ENCODE measurements around the gene GRIFIN.

The GRIFIN gene

DNA sequence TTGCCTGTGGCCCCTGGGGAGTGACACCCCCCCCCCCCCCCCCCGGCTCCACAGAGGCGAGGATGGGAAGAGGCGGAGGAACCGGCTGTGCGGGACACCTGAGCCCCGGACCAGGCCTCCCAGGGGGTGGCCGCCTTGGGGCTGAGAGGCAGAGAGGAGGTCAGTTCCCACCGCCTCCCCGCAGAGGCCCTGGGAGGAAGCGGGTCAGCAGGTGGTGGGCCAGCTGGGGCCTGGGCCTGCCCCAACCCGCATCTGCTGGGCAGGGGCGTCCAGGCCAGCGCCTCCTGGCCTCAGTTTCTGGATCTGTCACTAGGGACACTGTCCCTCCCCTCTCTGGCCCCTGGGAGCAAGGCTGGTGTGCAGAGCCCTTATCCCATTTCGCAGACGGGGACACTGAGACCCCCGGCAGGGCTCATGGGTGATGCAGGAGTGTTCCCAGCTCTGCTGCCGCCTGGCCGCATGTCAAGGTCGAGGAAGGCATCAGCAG is 28.7 kb upstream of the GRIFIN start:
- no peaks in the 10 kb centered on the region; the same call in 1 of the 2 replicates for H3K36me3 ChIP-seq (ENCODE audit: control insufficient read depth, insufficient read depth, low read length)
- H3K4me1 ChIP-seq (ENCODE audit: control insufficient read depth, insufficient read depth, low read length): peaks cover 4% of the 10 kb centered on the region; the same call in 1 of the 2 replicates
- no peaks in the 10 kb centered on the region for H3K27me3 ChIP-seq (ENCODE audit: control insufficient read depth, insufficient read depth, low read length)
- no peak overlapping the region for H3K4me3 ChIP-seq (ENCODE audit: low read length)
- no CpG with 5 or more reads among the region's 19 CpGs for WGBS (ENCODE audit: insufficient coverage, insufficient read length)
- DNase-seq (ENCODE audit: low read depth, low spot score): no peak
- H3K9me3 ChIP-seq (ENCODE audit: control insufficient read depth, insufficient read depth, low read length): no peaks in the 10 kb centered on the region
- H3K27ac ChIP-seq (ENCODE audit: low read length): no peak overlapping the region

DNA sequence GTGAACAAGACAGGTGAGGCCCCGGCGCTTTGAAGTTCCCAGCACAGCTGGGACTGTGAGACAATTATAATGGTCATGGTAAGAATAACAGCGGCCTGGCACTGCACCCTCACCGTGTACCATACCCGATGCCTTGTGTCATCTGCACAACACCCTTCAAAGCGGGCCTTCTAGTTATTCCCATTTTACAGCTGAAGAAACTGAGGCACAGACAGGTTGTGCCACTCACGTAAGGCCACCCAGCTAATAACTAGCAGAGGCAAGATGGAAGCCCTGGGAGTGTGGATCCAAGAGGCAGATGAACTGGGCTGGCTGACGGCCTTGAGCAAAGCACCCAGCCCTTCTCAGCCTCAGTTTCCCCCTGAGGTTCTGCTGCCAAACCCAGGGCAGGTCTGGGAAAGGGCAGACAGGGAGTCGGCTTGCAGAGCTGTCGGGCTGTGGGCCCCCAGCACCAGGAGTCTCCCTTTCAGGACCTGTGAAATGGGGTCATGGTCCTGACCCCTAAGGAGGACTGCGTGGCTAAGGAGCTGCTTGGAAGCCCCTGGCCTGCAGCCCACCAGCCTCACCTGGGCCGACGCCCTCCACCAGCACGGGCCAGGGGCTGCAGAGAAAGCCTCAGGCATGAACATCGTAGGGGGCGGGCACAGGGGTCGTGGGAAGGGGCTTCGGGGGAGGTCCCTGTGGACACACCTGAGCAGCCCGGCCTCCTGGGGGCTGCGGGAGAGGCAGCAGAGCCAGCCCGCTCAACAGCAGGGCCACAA is 28.1 kb upstream of the GRIFIN start:
- Histone ChIP-seq H3K27ac (ENCODE audit: low read length) (no peak overlapping the region), H3K4me1 (ENCODE audit: control insufficient read depth, insufficient read depth, low read length) (peaks cover 9% of the 10 kb centered on the region), H3K4me3 (ENCODE audit: low read length) (no peak overlapping the region), H3K27me3 (ENCODE audit: control insufficient read depth, insufficient read depth, low read length) (no peaks in the 10 kb centered on the region), H3K9me3 (ENCODE audit: control insufficient read depth, insufficient read depth, low read length) (no peaks in the 10 kb centered on the region), H3K36me3 (ENCODE audit: control insufficient read depth, insufficient read depth, low read length) (no peaks in the 10 kb centered on the region)
- no CpG with 5 or more reads among the region's 21 CpGs for WGBS (ENCODE audit: insufficient coverage, insufficient read length)
- DNase-seq (ENCODE audit: low read depth, low spot score): no peak

- no CpG with 5 or more reads among the region's 25 CpGs for whole genome bisulfite sequencing (ENCODE audit: insufficient coverage, insufficient read length)
- Histone ChIP-seq H3K4me3 (ENCODE audit: low read length) (no peak overlapping the region), H3K27me3 (ENCODE audit: control insufficient read depth, insufficient read depth, low read length) (no peaks in the 10 kb centered on the region), H3K36me3 (ENCODE audit: control insufficient read depth, insufficient read depth, low read length) (no peaks in the 10 kb centered on the region), H3K9me3 (ENCODE audit: control insufficient read depth, insufficient read depth, low read length) (no peaks in the 10 kb centered on the region), H3K4me1 (ENCODE audit: control insufficient read depth, insufficient read depth, low read length) (peaks cover 8% of the 10 kb centered on the region), H3K27ac (ENCODE audit: low read length) (no peak overlapping the region)
- no peak for DNase-seq (ENCODE audit: low read depth, low spot score)
These were observed 27.1 kb upstream of the GRIFIN start for GRCh38 chr7:2503056-2503941.

GRCh38 chr7:2502647-2502966 is 26.4 kb upstream of the GRIFIN start:
- no peak overlapping the region for H3K27ac ChIP-seq (ENCODE audit: low read length)
- H3K36me3 ChIP-seq (ENCODE audit: control insufficient read depth, insufficient read depth, low read length): no peaks in the 10 kb centered on the region
- H3K4me3 ChIP-seq (ENCODE audit: low read length): no peak overlapping the region
- H3K4me1 ChIP-seq (ENCODE audit: control insufficient read depth, insufficient read depth, low read length): peaks cover 9% of the 10 kb centered on the region
- no peaks in the 10 kb centered on the region for H3K9me3 ChIP-seq (ENCODE audit: control insufficient read depth, insufficient read depth, low read length)
- WGBS (ENCODE audit: insufficient coverage, insufficient read length): no CpG with 5 or more reads among the region's 13 CpGs
- no peaks in the 10 kb centered on the region for H3K27me3 ChIP-seq (ENCODE audit: control insufficient read depth, insufficient read depth, low read length)
- DNase-seq (ENCODE audit: low read depth, low spot score): no peak

DNA sequence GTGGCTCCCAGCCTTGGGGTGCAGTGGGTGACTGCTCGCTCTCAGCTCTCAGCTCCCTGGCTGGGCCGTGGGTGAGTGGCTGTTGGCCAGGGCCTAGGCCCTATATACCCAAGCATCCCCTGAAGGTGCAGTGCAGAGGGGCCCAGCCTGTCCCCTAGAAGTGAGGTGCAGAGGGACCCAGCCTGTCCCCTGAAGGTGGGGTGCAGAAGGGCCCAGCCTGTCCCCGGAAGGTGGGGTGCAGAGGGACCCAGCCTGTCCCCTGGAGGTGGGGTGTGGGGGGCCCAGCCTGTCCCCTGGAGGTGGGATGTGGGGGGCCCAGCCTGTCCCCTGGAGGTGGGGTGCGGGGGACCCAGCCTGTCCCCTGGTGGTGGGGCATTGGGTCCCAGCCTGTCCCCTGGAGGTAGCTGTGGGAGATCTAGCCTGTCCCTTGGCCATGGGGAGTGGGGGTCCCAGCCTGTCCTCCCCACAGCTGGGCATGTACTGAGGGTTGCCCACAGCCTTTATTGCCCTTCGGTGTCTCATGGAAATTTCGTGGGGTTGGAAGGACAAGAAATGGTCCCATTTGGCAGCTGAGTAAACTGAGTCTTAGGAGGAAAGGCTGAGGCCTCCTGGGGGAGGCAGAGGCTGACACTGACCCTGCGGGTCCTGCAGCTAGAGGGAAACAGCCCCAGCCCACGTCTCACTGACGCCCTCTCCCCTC is 25.9 kb upstream of the GRIFIN start:
- WGBS (ENCODE audit: insufficient coverage, insufficient read length): no CpG with 5 or more reads among the region's 9 CpGs
- peaks cover 9% of the 10 kb centered on the region for H3K4me1 ChIP-seq (ENCODE audit: control insufficient read depth, insufficient read depth, low read length)
- H3K36me3 ChIP-seq (ENCODE audit: control insufficient read depth, insufficient read depth, low read length): no peaks in the 10 kb centered on the region
- no peak overlapping the region for H3K4me3 ChIP-seq (ENCODE audit: low read length)
- H3K9me3 ChIP-seq (ENCODE audit: control insufficient read depth, insufficient read depth, low read length): no peaks in the 10 kb centered on the region
- DNase-seq (ENCODE audit: low read depth, low spot score): no peak
- H3K27me3 ChIP-seq (ENCODE audit: control insufficient read depth, insufficient read depth, low read length): no peaks in the 10 kb centered on the region
- H3K27ac ChIP-seq (ENCODE audit: low read length): no peak overlapping the region

- DNase-seq (ENCODE audit: low read depth, low spot score): no peak
- no peak overlapping the region for H3K27ac ChIP-seq (ENCODE audit: low read length)
- no peaks in the 10 kb centered on the region for H3K36me3 ChIP-seq (ENCODE audit: control insufficient read depth, insufficient read depth, low read length)
- H3K9me3 ChIP-seq (ENCODE audit: control insufficient read depth, insufficient read depth, low read length): no peaks in the 10 kb centered on the region; the same call in 1 of the 2 replicates
- WGBS (ENCODE audit: insufficient coverage, insufficient read length): no CpG with 5 or more reads among the region's 12 CpGs
- no peak overlapping the region for H3K4me3 ChIP-seq (ENCODE audit: low read length)
- H3K4me1 ChIP-seq (ENCODE audit: control insufficient read depth, insufficient read depth, low read length): peaks cover 11% of the 10 kb centered on the region
- no peaks in the 10 kb centered on the region for H3K27me3 ChIP-seq (ENCODE audit: control insufficient read depth, insufficient read depth, low read length)
These were observed 24.5 kb upstream of the GRIFIN start for GRCh38 chr7:2500701-2501100.

DNA sequence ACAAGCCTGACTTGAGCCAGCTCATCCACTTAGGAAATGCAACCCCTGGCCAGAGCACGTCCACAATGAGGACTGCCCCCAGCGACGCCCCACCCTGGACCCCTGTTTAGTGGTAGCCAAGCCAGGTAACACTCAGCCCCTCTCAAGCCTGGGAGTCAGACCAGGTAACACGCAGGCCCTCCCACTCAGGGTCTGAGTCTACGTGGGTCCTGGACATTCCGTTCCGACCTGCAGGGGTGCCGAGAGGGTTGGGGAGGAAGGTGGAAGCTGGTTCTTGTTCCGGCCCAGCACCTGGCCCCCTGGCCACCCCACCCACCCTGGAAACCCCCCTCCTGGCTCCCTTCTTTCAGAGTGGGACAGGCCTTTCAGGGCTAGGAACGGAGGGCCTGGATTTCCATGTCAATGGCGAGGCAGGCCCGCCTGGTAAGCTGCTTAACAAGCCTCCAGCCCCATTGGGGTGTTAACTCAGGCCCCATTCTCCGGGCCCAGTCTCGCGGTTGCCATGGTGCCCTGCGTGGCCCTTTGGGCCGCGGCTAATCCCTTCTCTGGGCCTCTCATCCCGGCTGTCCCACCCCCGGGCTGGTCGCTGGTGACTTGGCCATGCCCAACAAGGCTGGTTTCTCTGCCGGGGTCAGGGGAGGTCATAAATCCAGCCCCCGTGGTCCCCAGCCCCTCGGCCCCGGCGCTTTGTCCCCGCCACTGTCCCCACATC is 23.7 kb upstream of the GRIFIN start:
- Histone ChIP-seq H3K27ac (ENCODE audit: low read length) (no peak overlapping the region), H3K4me3 (ENCODE audit: low read length) (no peak overlapping the region), H3K4me1 (ENCODE audit: control insufficient read depth, insufficient read depth, low read length) (peaks cover 14% of the 10 kb centered on the region), H3K9me3 (ENCODE audit: control insufficient read depth, insufficient read depth, low read length) (no peaks in the 10 kb centered on the region; the same call in 1 of the 2 replicates), H3K36me3 (ENCODE audit: control insufficient read depth, insufficient read depth, low read length) (no peaks in the 10 kb centered on the region), H3K27me3 (ENCODE audit: control insufficient read depth, insufficient read depth, low read length) (no peaks in the 10 kb centered on the region)
- WGBS (ENCODE audit: insufficient coverage, insufficient read length): no CpG with 5 or more reads among the region's 27 CpGs
- no peak for DNase-seq (ENCODE audit: low read depth, low spot score)

DNA sequence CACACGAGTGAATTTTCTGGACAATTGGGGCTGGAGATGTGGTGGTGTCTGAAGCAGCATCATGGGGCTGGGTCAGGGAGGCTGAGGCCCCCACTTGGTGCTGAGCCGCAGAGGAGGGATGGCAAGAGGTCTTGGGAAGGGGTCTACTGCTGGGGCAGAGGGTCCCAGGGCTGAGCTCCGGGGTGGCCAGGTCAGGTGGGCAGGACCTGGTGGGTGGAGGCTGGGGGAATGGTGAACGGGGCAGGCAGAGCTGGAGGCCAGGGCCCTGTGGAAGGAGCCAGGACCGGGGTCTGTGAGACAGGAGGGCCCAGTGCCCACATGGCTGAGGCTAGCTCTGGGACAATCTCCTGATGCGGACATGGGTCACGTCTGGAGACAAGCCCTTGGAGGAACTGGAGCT is 23.0 kb upstream of the GRIFIN start:
- Histone ChIP-seq H3K27ac (ENCODE audit: low read length) (no peak overlapping the region), H3K27me3 (ENCODE audit: control insufficient read depth, insufficient read depth, low read length) (no peaks in the 10 kb centered on the region), H3K9me3 (ENCODE audit: control insufficient read depth, insufficient read depth, low read length) (no peaks in the 10 kb centered on the region; the same call in 1 of the 2 replicates), H3K4me3 (ENCODE audit: low read length) (no peak overlapping the region), H3K4me1 (ENCODE audit: control insufficient read depth, insufficient read depth, low read length) (peaks cover 14% of the 10 kb centered on the region), H3K36me3 (ENCODE audit: control insufficient read depth, insufficient read depth, low read length) (no peaks in the 10 kb centered on the region)
- no CpG with 5 or more reads among the region's 7 CpGs for WGBS (ENCODE audit: insufficient coverage, insufficient read length)
- no peak for DNase-seq (ENCODE audit: low read depth, low spot score)

DNA sequence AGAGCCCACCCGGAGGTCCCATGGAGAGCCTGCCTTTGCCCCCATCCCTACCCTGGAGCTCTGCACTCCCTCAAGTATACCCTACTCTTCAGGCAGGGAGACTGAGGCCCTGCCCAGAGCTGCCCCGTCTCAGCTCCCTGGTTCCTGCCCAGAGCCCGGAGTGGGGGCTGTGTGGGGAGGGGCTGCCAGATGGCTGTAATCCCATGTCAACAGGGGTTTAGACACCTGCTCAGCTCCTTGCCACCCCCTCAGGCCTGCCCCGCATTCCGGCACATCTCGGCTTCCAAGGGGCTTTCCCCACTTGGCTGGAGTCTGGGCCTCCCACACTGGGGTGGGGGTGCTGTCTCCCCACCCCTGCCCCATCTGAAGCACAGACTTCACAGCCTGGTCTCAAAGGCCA is 22.5 kb upstream of the GRIFIN start:
- DNase-seq (ENCODE audit: low read depth, low spot score): no peak
- peaks cover 14% of the 10 kb centered on the region for H3K4me1 ChIP-seq (ENCODE audit: control insufficient read depth, insufficient read depth, low read length)
- H3K27me3 ChIP-seq (ENCODE audit: control insufficient read depth, insufficient read depth, low read length): no peaks in the 10 kb centered on the region
- H3K9me3 ChIP-seq (ENCODE audit: control insufficient read depth, insufficient read depth, low read length): no peaks in the 10 kb centered on the region; the same call in 1 of the 2 replicates
- H3K27ac ChIP-seq (ENCODE audit: low read length): no peak overlapping the region
- WGBS (ENCODE audit: insufficient coverage, insufficient read length): no CpG with 5 or more reads among the region's 6 CpGs
- no peak overlapping the region for H3K4me3 ChIP-seq (ENCODE audit: low read length)
- no peaks in the 10 kb centered on the region for H3K36me3 ChIP-seq (ENCODE audit: control insufficient read depth, insufficient read depth, low read length)
